Measurements from ENCODE around the gene FOXE3. TPM values are rescaled to one million over a fixed set of nuclear protein-coding genes. Genes with fewer than 3 reads are reported as not detected.
"Not testable (repeated sequence)": the region's sequence is repeated elsewhere in the genome, so short reads cannot be mapped to it uniquely, and the experiment has no call there.

FOXE3 gene
- total RNA-seq, 1 experiment from 2014 or later: 0.46 TPM

GRCh38 chr1:47457547-47457946 is 41.5 kb downstream of the FOXE3 start:
- not testable (repeated sequence) for H3K4me1 ChIP-seq (ENCODE audit: control insufficient read depth, insufficient read depth, low read length); ATAC-seq

GRCh38 chr1:47459253-47459788 is 43.2 kb downstream of the FOXE3 start:
- Histone ChIP-seq H3K4me3 (ENCODE audit: low read depth in 2 of 2, low read length in 2 of 2) (no peak overlapping the region), H3K27me3 (ENCODE audit: control insufficient read depth, insufficient read depth, low read length) (peaks cover 12% of the 10 kb centered on the region), H3K4me1 (ENCODE audit: control insufficient read depth, insufficient read depth, low read length) (no peaks in the 10 kb centered on the region), H3K36me3 (ENCODE audit: control insufficient read depth, insufficient read depth, low read length) (no peaks in the 10 kb centered on the region), H3K27ac (ENCODE audit: low read length) (no peak overlapping the region), H3K9me3 (ENCODE audit: control insufficient read depth, insufficient read depth, low read depth, low read length) (no peaks in the 10 kb centered on the region)
- DNase-seq (ENCODE audit: low read depth, low spot score) (no peak), ATAC-seq (no peak)
- ChIA-PET CTCF (interaction anchor here (0.7 kb wide), 1 partner anchor 1249 kb away, joined by 3 read pairs; no protein-coding TSS in a partner anchor), POLR2A (no interaction called here)
- TF ChIP-seq CTCF (IDR thresholded peaks at IDR 0.05): no peak
- in situ Hi-C loops (cut with HindIII; ENCODE audit: low pct_unique_long_range_greater_than_20kb, low sequenced_read_pairs): no loop called here
- no TSS peak for BruUV-seq (replicated peaks)
- intact Hi-C loops (cut with micrococcal nuclease; ENCODE audit: unreplicated experiment): no loop called here

More at GRCh38 chr1:47457547-47457946, 41.5 kb downstream of the FOXE3 start:
- intact Hi-C loops (cut with micrococcal nuclease; ENCODE audit: unreplicated experiment); BruUV-seq (replicated peaks); H3K4me3 ChIP-seq (ENCODE audit: low read depth in 2 of 2, low read length in 2 of 2); DNase-seq (ENCODE audit: low read depth, low spot score); CTCF ChIA-PET; in situ Hi-C loops (cut with HindIII; ENCODE audit: low pct_unique_long_range_greater_than_20kb, low sequenced_read_pairs); H3K9me3 ChIP-seq (ENCODE audit: control insufficient read depth, insufficient read depth, low read depth, low read length); H3K36me3 ChIP-seq (ENCODE audit: control insufficient read depth, insufficient read depth, low read length); H3K27ac ChIP-seq (ENCODE audit: low read length); H3K27me3 ChIP-seq (ENCODE audit: control insufficient read depth, insufficient read depth, low read length): not testable (repeated sequence)
- POLR2A ChIA-PET: interaction anchor here (0.6 to 0.7 kb wide), 2 partner anchors 118 to 213 kb away, joined by 3 to 8 read pairs; no protein-coding TSS in a partner anchor

- ChIA-PET CTCF (no interaction called here), POLR2A (no interaction called here)
- no TSS peak for BruUV-seq (replicated peaks)
Observed at GRCh38 chr1:47460040-47460439, 44.0 kb downstream of the FOXE3 start.

More at GRCh38 chr1:47460040-47460439, 44.0 kb downstream of the FOXE3 start:
- no peak for ATAC-seq
- in situ Hi-C loops (cut with HindIII; ENCODE audit: low pct_unique_long_range_greater_than_20kb, low sequenced_read_pairs): no loop called here
- Histone ChIP-seq H3K9me3 (ENCODE audit: control insufficient read depth, insufficient read depth, low read depth, low read length) (no peaks in the 10 kb centered on the region), H3K4me3 (ENCODE audit: low read depth in 2 of 2, low read length in 2 of 2) (no peak overlapping the region), H3K27me3 (ENCODE audit: control insufficient read depth, insufficient read depth, low read length) (peaks cover 12% of the 10 kb centered on the region), H3K27ac (ENCODE audit: low read length) (no peak overlapping the region), H3K36me3 (ENCODE audit: control insufficient read depth, insufficient read depth, low read length) (no peaks in the 10 kb centered on the region), H3K4me1 (ENCODE audit: control insufficient read depth, insufficient read depth, low read length) (no peaks in the 10 kb centered on the region)
- DNase-seq (ENCODE audit: low read depth, low spot score): no peak
- TF ChIP-seq SIN3A (IDR thresholded peaks at IDR 0.05; ENCODE audit: borderline replicate concordance, insufficient read depth, low read depth, low read length) (no peak), POLR2AphosphoS5 (IDR thresholded peaks at IDR 0.05; ENCODE audit: low read depth, low read length) (no peak), CTCF (IDR thresholded peaks at IDR 0.05) (no peak), TCF7L2 (IDR thresholded peaks at IDR 0.05; ENCODE audit: low read depth, low read length) (no peak), REST (IDR thresholded peaks at IDR 0.05; ENCODE audit: insufficient read depth in 1 of 2, low read depth in 2 of 2, low read length in 1 of 2) (no peak)
- intact Hi-C loops (cut with micrococcal nuclease; ENCODE audit: unreplicated experiment): no loop called here
